ENCODE measurements around the gene FLYWCH2. TPM values are rescaled to one million over a fixed set of nuclear protein-coding genes. Genes with fewer than 3 reads are reported as not detected.

The FLYWCH2 gene
- total and polyA plus RNA-seq, 9 of the 15 experiments (the other 6 are each of a cell fraction or from before 2014, with no cell fraction given), result 0.70 to 55.5 (median 7.6) TPM

GRCh38 chr16:2905241-2905987 lies 22.4 kb downstream of the FLYWCH2 start (continued):
- TF ChIP-seq CHCHD3 (CRISPR knock-in tag; IDR thresholded peaks at IDR 0.05), result no peak
- TF ChIP-seq PHTF2 (CRISPR knock-in tag; IDR thresholded peaks at IDR 0.05), result no peak
- TF ChIP-seq SMAD3 (CRISPR knock-in tag; conservative IDR thresholded peaks at IDR 0.05), result 0 out of 2 replicates have a peak, but pooled peaks have one; percentile 50
- no peak for TF ChIP-seq ZNF785 (CRISPR knock-in tag; IDR thresholded peaks at IDR 0.05)
- TF ChIP-seq MCM5 (IDR thresholded peaks at IDR 0.05; ENCODE audit: low read depth), result no peak
- TF ChIP-seq ZNF511 (CRISPR knock-in tag; IDR thresholded peaks at IDR 0.05), result no peak
- no peak for TF ChIP-seq CHD4 (IDR thresholded peaks at IDR 0.05; ENCODE audit: insufficient read depth, insufficient replicate concordance, low read depth, low read length, poor library complexity, severe bottlenecking)
- no peak for TF ChIP-seq PCBP2 (IDR thresholded peaks at IDR 0.05; ENCODE audit: low read depth, low read length, poor library complexity, severe bottlenecking)
- peak; percentile 61; the same call in 1 of the 2 replicates for TF ChIP-seq ZBTB1 (CRISPR knock-in tag; IDR thresholded peaks at IDR 0.05; ENCODE audit: borderline replicate concordance, low read depth)
- TF ChIP-seq MGA (IDR thresholded peaks at IDR 0.05), result no peak
- TF ChIP-seq RBM25 (IDR thresholded peaks at IDR 0.05; ENCODE audit: low read depth, low read length, severe bottlenecking), result no peak
- TF ChIP-seq MTA3 (IDR thresholded peaks at IDR 0.05; ENCODE audit: borderline replicate concordance), result peak; percentile 86
- TF ChIP-seq SIRT6 (IDR thresholded peaks at IDR 0.05; ENCODE audit: low read depth, low read length), result no peak
- TF ChIP-seq L3MBTL2 (IDR thresholded peaks at IDR 0.05), result no peak; the same call in 1 of the 2 replicates
- peak; percentile 99 for TF ChIP-seq POLR2AphosphoS5 (IDR thresholded peaks at IDR 0.05; ENCODE audit: control insufficient read depth, insufficient read depth, low read depth, low read length)
- no peak for TF ChIP-seq HDAC8 (tag; IDR thresholded peaks at IDR 0.05)
